Hepatocyte (in vitro differentiated cells): ENCODE measurements around the gene NLK. TPM values are rescaled to one million over a fixed set of nuclear protein-coding genes. Genes with fewer than 3 reads are reported as not detected.

ENCODE experiments used
- DNase-seq: peaks from one replicate; pipeline ENCODE4 v3.0.0-alpha.2; 2016; ENCODE audit warnings: low spot score
- H2AFZ ChIP-seq: fragments of 200-600 bp; sonication (generic); 2 replicates; pipeline ENCODE4 v1.6.0; 2016; ENCODE audit warnings: antibody characterized with exemption, mild to moderate bottlenecking
- H3K27ac ChIP-seq: fragments of 200-600 bp; sonication (generic); 2 replicates; pipeline ENCODE4 v1.5.1; 2016; ENCODE audit warnings: mild to moderate bottlenecking
- H3K27me3 ChIP-seq: fragments of 200-600 bp; sonication (generic); 2 replicates; pipeline ENCODE4 v1.6.1; 2016
- H3K36me3 ChIP-seq: fragments of 200-600 bp; sonication (generic); replicated peaks from 2 replicates; pipeline ENCODE4 v1.5.1; 2016; ENCODE audit warnings: low read depth; ENCODE audit not compliant: insufficient read depth
- H3K4me1 ChIP-seq: fragments of 200-600 bp; sonication (generic); 2 replicates; pipeline ENCODE4 v1.5.1; 2016; ENCODE audit warnings: mild to moderate bottlenecking, moderate library complexity; ENCODE audit not compliant: insufficient read depth
- H3K4me2 ChIP-seq: fragments of 200-600 bp; sonication (generic); 2 replicates; pipeline ENCODE4 v1.6.0; 2016
- H3K4me3 ChIP-seq: fragments of 200-600 bp; sonication (generic); 2 replicates; pipeline ENCODE4 v1.5.1; 2016; ENCODE audit warnings: mild to moderate bottlenecking
- H3K79me2 ChIP-seq: fragments of 200-600 bp; sonication (generic); 2 replicates; pipeline ENCODE4 v1.6.0; 2017; ENCODE audit warnings: mild to moderate bottlenecking
- H3K9me2 ChIP-seq: fragments of 200-600 bp; sonication (generic); replicated peaks from 2 replicates; pipeline ENCODE4 v1.6.0; 2017; ENCODE audit warnings: mild to moderate bottlenecking; ENCODE audit not compliant: insufficient read depth
- H3K9me3 ChIP-seq: fragments of 200-600 bp; sonication (generic); 2 replicates; pipeline ENCODE4 v1.5.1; 2016; ENCODE audit warnings: low read depth, mild to moderate bottlenecking
- H4K20me1 ChIP-seq: fragments of 200-600 bp; sonication (generic); 2 replicates; pipeline ENCODE4 v1.6.0; 2016; ENCODE audit warnings: mild to moderate bottlenecking; ENCODE audit not compliant: insufficient read depth, poor library complexity, severe bottlenecking
- EZH2 ChIP-seq: fragments of 200-600 bp; sonication (generic); IDR thresholded peaks from 2 replicates; pipeline ENCODE4 v1.6.1; 2016; ENCODE audit warnings: antibody characterized with exemption, mild to moderate bottlenecking, borderline replicate concordance
- EZH2phosphoT487 ChIP-seq: fragments of 200-600 bp; sonication (generic); IDR thresholded peaks from one replicate; pipeline ENCODE4 v1.6.1; 2018; ENCODE audit warnings: antibody characterized with exemption, mild to moderate bottlenecking, low read depth, moderate library complexity; ENCODE audit not compliant: unreplicated experiment, severe bottlenecking
- WGBS: methylation state at CpG from one replicate; pipeline ENCODE4 v1.1.6; 2016; ENCODE audit warnings: low lambda C conversion rate; ENCODE audit errors: missing lambda C conversion rate; 5-methylcytosine and 5-hydroxymethylcytosine counted together
- polyA plus RNA-seq: library from polyadenylated mRNA; unstranded; fragments of >200 nt; fragmentation: Nextera tagmentation; extraction: Ambion mirVana; gene quantifications from 2 replicates; pipeline ENCODE4 v1.2.1, GENCODE V29; 2016
- total RNA-seq: library from RNA; depleted of rRNA; stranded (reverse); fragments of >200 nt; gene quantifications from 2 replicates; pipeline ENCODE4 v1.2.3, GENCODE V29; 2014
- TF ChIP-seq, protein P1 (sequence below): fragments of 200-600 bp; sonication (generic); IDR thresholded peaks from 2 replicates; pipeline ENCODE4 v1.5.1; 2016; ENCODE audit warnings: antibody characterized with exemption, mild to moderate bottlenecking; ENCODE audit not compliant: poor library complexity

The NLK gene
- total and polyA plus RNA-seq, 2 experiments from 2014 or later: 5.2 to 24.9 TPM

DNA sequence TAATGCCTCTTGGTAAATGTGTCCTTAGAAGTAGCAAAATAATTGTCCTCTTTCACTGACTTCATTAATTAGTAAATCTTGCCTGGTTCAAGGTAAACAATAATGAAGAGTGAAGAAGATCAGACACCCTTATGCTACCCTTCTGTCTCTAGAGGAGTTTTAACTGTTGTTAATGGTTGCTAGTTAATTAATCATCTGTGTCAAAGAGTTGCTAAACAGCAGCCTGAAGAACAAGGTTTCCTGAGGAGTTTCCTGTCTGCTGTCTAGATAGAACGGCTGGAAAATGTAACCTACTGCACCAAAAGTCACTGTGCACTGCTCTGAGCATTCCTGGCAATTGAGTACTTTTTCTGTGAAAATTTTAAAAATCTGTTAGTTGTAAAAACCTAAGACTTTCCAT lies 131.3 kb downstream of the NLK start:
- TF ChIP-seq EZH2phosphoT487 (no peak), EZH2 (no peak)
- TF ChIP-seq, protein P1, sequence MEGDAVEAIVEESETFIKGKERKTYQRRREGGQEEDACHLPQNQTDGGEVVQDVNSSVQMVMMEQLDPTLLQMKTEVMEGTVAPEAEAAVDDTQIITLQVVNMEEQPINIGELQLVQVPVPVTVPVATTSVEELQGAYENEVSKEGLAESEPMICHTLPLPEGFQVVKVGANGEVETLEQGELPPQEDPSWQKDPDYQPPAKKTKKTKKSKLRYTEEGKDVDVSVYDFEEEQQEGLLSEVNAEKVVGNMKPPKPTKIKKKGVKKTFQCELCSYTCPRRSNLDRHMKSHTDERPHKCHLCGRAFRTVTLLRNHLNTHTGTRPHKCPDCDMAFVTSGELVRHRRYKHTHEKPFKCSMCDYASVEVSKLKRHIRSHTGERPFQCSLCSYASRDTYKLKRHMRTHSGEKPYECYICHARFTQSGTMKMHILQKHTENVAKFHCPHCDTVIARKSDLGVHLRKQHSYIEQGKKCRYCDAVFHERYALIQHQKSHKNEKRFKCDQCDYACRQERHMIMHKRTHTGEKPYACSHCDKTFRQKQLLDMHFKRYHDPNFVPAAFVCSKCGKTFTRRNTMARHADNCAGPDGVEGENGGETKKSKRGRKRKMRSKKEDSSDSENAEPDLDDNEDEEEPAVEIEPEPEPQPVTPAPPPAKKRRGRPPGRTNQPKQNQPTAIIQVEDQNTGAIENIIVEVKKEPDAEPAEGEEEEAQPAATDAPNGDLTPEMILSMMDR: no peak
- H3K9me3 ChIP-seq: no peaks in the 10 kb centered on the region
- no peaks in the 10 kb centered on the region for H3K79me2 ChIP-seq
- H3K4me1 ChIP-seq: peaks cover 13% of the 10 kb centered on the region
- 18% methylated on average over 1 of the region's 1 CpG for WGBS
- H3K27ac ChIP-seq: peak overlapping the region; percentile 42
- H3K27me3 ChIP-seq: no peaks in the 10 kb centered on the region
- peak overlapping the region; percentile 45 for H3K4me2 ChIP-seq
- H3K4me3 ChIP-seq: no peak overlapping the region
- no peak overlapping the region for H2AFZ ChIP-seq
- no peaks in the 10 kb centered on the region for H4K20me1 ChIP-seq
- no peaks in the 10 kb centered on the region for H3K9me2 ChIP-seq
- H3K36me3 ChIP-seq: no peaks in the 10 kb centered on the region
- DNase-seq: peak; percentile 9

DNA sequence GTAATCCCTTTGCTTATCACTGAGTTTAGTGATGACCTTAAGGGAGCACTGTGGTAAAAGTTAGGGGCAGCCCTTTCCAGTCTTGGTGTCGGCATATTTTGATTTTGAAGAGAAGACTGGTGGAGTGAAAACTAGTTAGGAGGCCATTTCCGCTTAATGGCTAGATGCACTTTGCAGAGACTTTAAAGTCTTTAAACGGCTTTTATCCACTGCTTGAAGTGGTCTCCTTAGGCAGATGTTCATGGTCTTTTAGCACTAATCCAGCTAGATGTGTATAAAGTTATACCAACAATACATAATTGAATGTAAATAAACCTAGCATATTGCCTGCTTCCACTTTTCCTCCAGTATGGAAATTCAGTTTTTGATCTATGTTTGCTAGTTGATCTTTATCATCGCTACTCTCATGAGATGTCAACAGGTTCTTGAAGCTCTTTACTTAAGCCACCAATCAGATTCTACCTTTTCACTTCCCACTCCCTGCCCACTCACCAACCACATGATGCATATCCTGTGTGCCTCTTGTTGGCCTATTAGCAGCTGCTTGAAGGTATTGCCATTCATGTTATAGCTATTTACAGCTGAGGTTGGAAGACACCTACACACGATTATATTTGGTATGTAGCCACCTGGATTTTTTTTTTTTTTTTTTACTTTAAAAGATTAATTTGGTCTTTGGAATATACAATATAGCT lies 132.0 kb downstream of the NLK start:
- no peak for DNase-seq

DNA sequence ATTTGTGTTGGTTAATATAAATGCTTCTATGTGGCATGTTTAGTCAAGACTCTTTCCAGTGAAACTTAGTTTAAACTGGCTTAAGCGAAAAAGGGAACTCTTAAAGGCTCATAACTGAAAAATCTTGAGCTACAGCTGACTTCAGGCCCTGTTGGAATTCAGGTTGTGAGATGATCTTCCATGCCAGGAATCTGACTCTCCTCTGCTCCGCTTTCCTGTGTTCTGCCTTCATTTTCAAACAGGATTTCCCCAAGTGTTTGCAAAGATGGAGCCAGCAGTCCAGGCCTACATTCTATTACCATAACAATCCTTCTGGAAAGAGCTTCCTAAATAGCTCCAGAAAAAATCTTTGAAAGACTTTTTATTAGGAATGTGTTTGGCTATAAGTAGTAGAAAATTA lies 134.9 kb downstream of the NLK start:
- H3K4me1 ChIP-seq: peaks cover 13% of the 10 kb centered on the region
- TF ChIP-seq EZH2phosphoT487 (no peak), EZH2 (no peak)
- TF ChIP-seq, protein P1: no peak
- H3K4me3 ChIP-seq: no peak overlapping the region
- WGBS: 87% methylated on average over 2 of the region's 2 CpGs
- no peaks in the 10 kb centered on the region for H4K20me1 ChIP-seq
- H3K36me3 ChIP-seq: no peaks in the 10 kb centered on the region
- H3K27ac ChIP-seq: no peak overlapping the region
- no peaks in the 10 kb centered on the region for H3K27me3 ChIP-seq
- no peak overlapping the region for H3K4me2 ChIP-seq
- DNase-seq: no peak
- no peaks in the 10 kb centered on the region for H3K9me3 ChIP-seq
- no peaks in the 10 kb centered on the region for H3K9me2 ChIP-seq
- H3K79me2 ChIP-seq: no peaks in the 10 kb centered on the region
- H2AFZ ChIP-seq: no peak overlapping the region

More for the DNA sequence above, 132.0 kb downstream of the NLK start:
- Histone ChIP-seq H3K4me1 (peaks cover 13% of the 10 kb centered on the region), H3K27me3 (no peaks in the 10 kb centered on the region), H3K4me2 (no peak overlapping the region), H4K20me1 (no peaks in the 10 kb centered on the region), H3K36me3 (no peaks in the 10 kb centered on the region), H3K27ac (peak overlapping the region; percentile 42), H3K9me3 (no peaks in the 10 kb centered on the region), H2AFZ (no peak overlapping the region), H3K4me3 (no peak overlapping the region), H3K9me2 (no peaks in the 10 kb centered on the region), H3K79me2 (no peaks in the 10 kb centered on the region)
- WGBS: 62% methylated on average over 5 of the region's 5 CpGs
- TF ChIP-seq EZH2: no peak
- TF ChIP-seq, protein P1: no peak
- no peak for TF ChIP-seq EZH2phosphoT487
